HepG2 (cell line): ENCODE results near the gene E2F1. TPM values are rescaled to one million over a fixed set of nuclear protein-coding genes. Genes with fewer than 3 reads are reported as not detected.

ENCODE experiments used
- CREM ChIP-seq, 2 experiments: sonication (generic) in 1 of 2; formaldehyde crosslinking in 1 of 2; IDR thresholded peaks; 2 replicates each; pipeline versions ENCODE4 v1.4.0 to v1.6.1; 2016 to 2020; ENCODE audit warnings: antibody characterized with exemption in 1 of 2, mild to moderate bottlenecking in 1 of 2, missing genetic modification reagents in 1 of 2
- RBFOX2 ChIP-seq: fragments of 200-400 bp; formaldehyde crosslinking; IDR thresholded peaks from 2 replicates; pipeline ENCODE4 v1.6.1; 2017; ENCODE audit warnings: low read depth, mild to moderate bottlenecking, low read length
- TOPORS ChIP-seq: sonication (generic); formaldehyde crosslinking; IDR thresholded peaks from 2 replicates; pipeline ENCODE4 v1.8.0; 2023; ENCODE audit warnings: mild to moderate bottlenecking, missing genetic modification reagents
- ZNF331 ChIP-seq: sonication (generic); formaldehyde crosslinking; IDR thresholded peaks from 2 replicates; pipeline ENCODE4 v1.4.0; 2020; ENCODE audit warnings: missing genetic modification reagents
- ZNF563 ChIP-seq: sonication (generic); formaldehyde crosslinking; IDR thresholded peaks from 2 replicates; pipeline ENCODE4 v1.8.0; 2022; ENCODE audit warnings: mild to moderate bottlenecking, moderate library complexity, missing genetic modification reagents
- ZNF607 ChIP-seq: sonication (generic); formaldehyde crosslinking; IDR thresholded peaks from 2 replicates; pipeline ENCODE4 v1.5.1; 2020; ENCODE audit warnings: missing genetic modification reagents, mild to moderate bottlenecking, borderline replicate concordance
- ZNF724P ChIP-seq: sonication (generic); formaldehyde crosslinking; IDR thresholded peaks from 2 replicates; pipeline ENCODE4 v1.8.0; 2022; ENCODE audit warnings: missing genetic modification reagents, borderline replicate concordance
- ZNF784 ChIP-seq: sonication (generic); formaldehyde crosslinking; IDR thresholded peaks from 2 replicates; pipeline ENCODE4 v1.5.1; 2020; ENCODE audit warnings: missing genetic modification reagents, mild to moderate bottlenecking, borderline replicate concordance
- ZSCAN9 ChIP-seq: IDR thresholded peaks from 2 replicates; pipeline ENCODE4 v1.6.1; 2016; ENCODE audit warnings: borderline replicate concordance
- polyA plus RNA-seq, 8 experiments: library from polyadenylated mRNA; depleted of rRNA in 3 of 8; stranded (reverse) in 7 of 8; unstranded in 1 of 8; fragments of >200 nt; fragmentation: Illumina TruSeq in 4 of 8; extraction: Trizol in 4 of 8; gene quantifications; 2 replicates each; pipeline versions ENCODE4 v1.2.1 to v1.2.3, GENCODE V29; 2011 to 2016; ENCODE audit warnings: low read depth in 4 of 8, missing spikeins in 1 of 8, mixed read lengths in 1 of 8; ENCODE audit not compliant: insufficient read depth in 1 of 8
- total RNA-seq, 5 experiments: library from RNA; depleted of rRNA; stranded (reverse); fragments of >200 nt; fragmentation: Illumina TruSeq; extraction: Trizol; gene quantifications; 2 replicates each; pipeline ENCODE4 v1.2.3, GENCODE V29; 2016; ENCODE audit warnings: low read depth in 1 of 5
- TF ChIP-seq, protein P1 (sequence below): sonication (generic); formaldehyde crosslinking; IDR thresholded peaks from 2 replicates; pipeline ENCODE4 v1.4.0; 2020; ENCODE audit warnings: missing genetic modification reagents, borderline replicate concordance
- TF ChIP-seq, protein P2 (sequence below): sonication (generic); formaldehyde crosslinking; IDR thresholded peaks from 2 replicates; pipeline ENCODE4 v1.4.0; 2020; ENCODE audit warnings: missing genetic modification reagents, low read depth, mild to moderate bottlenecking, borderline replicate concordance
- TF ChIP-seq, protein P3 (sequence below): sonication (generic); formaldehyde crosslinking; IDR thresholded peaks from 2 replicates; pipeline ENCODE4 v1.4.0; 2020; ENCODE audit warnings: mild to moderate bottlenecking, missing genetic modification reagents

The E2F1 gene
- total and polyA plus RNA-seq, 2 of the 13 experiments (the other 11 are each of a cell fraction or from before 2014, with no cell fraction given): 25.5 to 39.4 TPM

- TF ChIP-seq ZNF607 (CRISPR knock-in tag) (0 out of 2 replicates have a peak, but pooled peaks have one; percentile 49), ZNF331 (CRISPR knock-in tag) (no peak), ZSCAN9 (CRISPR knock-in tag) (no peak), TOPORS (CRISPR knock-in tag) (0 out of 2 replicates have a peak, but pooled peaks have one; percentile 3), ZNF563 (CRISPR knock-in tag) (peak; percentile 51; the same call in 1 of the 2 replicates), ZNF784 (CRISPR knock-in tag) (peak; percentile 70; the same call in 1 of the 2 replicates), ZNF724P (no peak; the same call in 1 of the 2 replicates), CREM (IDR thresholded peaks at IDR 0.05) (no peak), CREM (CRISPR knock-in tag; IDR thresholded peaks at IDR 0.05) (no peak), RBFOX2 (peak; percentile 86)
- TF ChIP-seq, protein P1, sequence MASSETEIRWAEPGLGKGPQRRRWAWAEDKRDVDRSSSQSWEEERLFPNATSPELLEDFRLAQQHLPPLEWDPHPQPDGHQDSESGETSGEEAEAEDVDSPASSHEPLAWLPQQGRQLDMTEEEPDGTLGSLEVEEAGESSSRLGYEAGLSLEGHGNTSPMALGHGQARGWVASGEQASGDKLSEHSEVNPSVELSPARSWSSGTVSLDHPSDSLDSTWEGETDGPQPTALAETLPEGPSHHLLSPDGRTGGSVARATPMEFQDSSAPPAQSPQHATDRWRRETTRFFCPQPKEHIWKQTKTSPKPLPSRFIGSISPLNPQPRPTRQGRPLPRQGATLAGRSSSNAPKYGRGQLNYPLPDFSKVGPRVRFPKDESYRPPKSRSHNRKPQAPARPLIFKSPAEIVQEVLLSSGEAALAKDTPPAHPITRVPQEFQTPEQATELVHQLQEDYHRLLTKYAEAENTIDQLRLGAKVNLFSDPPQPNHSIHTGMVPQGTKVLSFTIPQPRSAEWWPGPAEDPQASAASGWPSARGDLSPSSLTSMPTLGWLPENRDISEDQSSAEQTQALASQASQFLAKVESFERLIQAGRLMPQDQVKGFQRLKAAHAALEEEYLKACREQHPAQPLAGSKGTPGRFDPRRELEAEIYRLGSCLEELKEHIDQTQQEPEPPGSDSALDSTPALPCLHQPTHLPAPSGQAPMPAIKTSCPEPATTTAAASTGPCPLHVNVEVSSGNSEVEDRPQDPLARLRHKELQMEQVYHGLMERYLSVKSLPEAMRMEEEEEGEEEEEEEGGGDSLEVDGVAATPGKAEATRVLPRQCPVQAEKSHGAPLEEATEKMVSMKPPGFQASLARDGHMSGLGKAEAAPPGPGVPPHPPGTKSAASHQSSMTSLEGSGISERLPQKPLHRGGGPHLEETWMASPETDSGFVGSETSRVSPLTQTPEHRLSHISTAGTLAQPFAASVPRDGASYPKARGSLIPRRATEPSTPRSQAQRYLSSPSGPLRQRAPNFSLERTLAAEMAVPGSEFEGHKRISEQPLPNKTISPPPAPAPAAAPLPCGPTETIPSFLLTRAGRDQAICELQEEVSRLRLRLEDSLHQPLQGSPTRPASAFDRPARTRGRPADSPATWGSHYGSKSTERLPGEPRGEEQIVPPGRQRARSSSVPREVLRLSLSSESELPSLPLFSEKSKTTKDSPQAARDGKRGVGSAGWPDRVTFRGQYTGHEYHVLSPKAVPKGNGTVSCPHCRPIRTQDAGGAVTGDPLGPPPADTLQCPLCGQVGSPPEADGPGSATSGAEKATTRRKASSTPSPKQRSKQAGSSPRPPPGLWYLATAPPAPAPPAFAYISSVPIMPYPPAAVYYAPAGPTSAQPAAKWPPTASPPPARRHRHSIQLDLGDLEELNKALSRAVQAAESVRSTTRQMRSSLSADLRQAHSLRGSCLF: no peak
- TF ChIP-seq, protein P2, sequence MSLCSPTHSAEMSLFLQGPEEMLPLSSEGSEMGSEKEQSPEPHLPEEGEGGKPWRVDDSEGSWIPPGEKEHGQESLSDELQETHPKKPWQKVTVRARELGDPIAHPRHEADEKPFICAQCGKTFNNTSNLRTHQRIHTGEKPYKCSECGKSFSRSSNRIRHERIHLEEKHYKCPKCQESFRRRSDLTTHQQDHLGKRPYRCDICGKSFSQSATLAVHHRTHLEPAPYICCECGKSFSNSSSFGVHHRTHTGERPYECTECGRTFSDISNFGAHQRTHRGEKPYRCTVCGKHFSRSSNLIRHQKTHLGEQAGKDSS (CRISPR knock-in tag): no peak
- TF ChIP-seq, protein P3, sequence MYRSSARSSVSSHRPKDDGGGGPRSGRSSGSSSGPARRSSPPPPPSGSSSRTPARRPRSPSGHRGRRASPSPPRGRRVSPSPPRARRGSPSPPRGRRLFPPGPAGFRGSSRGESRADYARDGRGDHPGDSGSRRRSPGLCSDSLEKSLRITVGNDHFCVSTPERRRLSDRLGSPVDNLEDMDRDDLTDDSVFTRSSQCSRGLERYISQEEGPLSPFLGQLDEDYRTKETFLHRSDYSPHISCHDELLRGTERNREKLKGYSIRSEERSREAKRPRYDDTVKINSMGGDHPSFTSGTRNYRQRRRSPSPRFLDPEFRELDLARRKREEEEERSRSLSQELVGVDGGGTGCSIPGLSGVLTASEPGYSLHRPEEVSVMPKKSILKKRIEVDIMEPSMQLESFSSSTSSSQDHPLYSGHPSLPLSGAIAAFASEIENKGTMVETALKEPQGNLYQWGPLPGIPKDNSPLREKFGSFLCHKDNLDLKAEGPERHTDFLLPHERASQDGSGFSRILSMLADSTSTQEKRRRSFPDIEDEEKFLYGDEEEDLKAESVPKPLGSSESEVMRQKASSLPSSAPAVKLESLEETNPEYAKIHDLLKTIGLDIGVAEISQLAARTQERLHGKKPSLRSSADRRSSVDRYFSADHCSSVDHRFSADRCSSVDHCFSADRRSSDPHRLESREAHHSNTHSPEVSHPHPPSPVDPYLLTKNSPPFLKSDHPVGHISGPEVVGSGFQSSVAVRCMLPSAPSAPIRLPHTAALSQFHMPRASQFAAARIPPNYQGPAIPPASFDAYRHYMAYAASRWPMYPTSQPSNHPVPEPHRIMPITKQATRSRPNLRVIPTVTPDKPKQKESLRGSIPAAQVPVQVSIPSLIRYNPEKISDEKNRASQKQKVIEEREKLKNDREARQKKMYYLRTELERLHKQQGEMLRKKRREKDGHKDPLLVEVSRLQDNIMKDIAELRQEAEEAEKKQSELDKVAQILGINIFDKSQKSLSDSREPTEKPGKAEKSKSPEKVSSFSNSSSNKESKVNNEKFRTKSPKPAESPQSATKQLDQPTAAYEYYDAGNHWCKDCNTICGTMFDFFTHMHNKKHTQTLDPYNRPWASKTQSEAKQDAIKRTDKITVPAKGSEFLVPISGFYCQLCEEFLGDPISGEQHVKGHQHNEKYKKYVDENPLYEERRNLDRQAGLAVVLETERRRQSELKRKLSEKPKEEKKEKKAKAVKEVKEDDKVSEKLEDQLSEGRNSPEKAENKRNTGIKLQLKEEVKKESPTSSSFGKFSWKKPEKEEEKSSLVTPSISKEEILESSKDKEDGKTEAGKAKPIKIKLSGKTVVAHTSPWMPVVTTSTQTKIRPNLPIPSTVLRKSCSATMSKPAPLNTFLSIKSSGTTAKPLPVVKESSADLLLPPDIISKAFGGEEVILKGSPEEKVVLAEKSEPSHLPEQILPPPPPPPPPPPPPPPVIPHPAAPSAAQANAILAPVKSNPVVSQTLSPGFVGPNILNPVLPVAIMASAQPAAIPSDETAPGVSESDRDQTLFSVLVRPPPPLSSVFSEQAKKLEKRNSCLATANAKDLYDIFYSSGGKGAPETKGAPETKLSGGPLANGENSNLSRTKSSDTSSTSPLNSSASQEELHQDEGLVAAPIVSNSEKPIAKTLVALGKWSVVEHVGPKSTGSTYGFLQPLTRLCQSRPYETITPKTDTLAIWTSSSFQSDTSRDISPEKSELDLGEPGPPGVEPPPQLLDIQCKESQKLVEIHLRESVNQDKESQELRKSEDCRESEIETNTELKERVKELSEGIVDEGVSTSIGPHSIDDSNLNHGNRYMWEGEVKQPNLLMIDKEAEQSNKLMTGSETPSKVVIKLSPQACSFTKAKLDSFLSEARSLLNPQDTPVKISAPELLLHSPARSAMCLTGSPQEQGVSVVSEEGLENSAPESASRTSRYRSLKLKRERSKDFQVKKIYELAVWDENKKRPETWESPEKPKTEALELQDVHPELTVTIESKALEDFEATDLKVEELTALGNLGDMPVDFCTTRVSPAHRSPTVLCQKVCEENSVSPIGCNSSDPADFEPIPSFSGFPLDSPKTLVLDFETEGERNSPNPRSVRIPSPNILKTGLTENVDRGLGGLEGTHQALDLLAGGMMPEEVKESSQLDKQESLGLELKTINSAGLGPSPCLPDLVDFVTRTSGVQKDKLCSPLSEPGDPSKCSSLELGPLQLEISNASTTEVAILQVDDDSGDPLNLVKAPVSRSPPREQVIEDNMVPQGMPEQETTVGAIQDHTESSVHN (CRISPR knock-in tag): peak; percentile 66; the same call in 1 of the 2 replicates
Measured at GRCh38 chr20:33667676-33668465, 18.3 kb downstream of the E2F1 start (continued).
